Sigmoid colon (tissue), 7 donors: Measurements from ENCODE around the gene CASTOR2. TPM values are rescaled to one million over a fixed set of nuclear protein-coding genes. Genes with fewer than 3 reads are reported as not detected.
"Not testable (repeated sequence)": the region's sequence is repeated elsewhere in the genome, so short reads cannot be mapped to it uniquely, and the experiment has no call there.

Source experiments
- DNase-seq: peaks from one replicate; pipeline ENCODE4 v3.0.0-alpha.2; 2019
- H3K27ac ChIP-seq, 4 donors: fragments of 200-600 bp; sonication (generic); one replicate each; pipeline ENCODE4 v1.5.1; 2016 to 2019; ENCODE audit warnings: mild to moderate bottlenecking in 1 of 4
- H3K27me3 ChIP-seq, 3 donors: fragments of 200-600 bp; sonication (generic); one replicate each; pipeline ENCODE4 v1.5.1; 2019; ENCODE audit warnings: mild to moderate bottlenecking in 1 of 3
- H3K36me3 ChIP-seq, 4 donors: fragments of 200-600 bp; sonication (generic); one replicate each; pipeline ENCODE4 v1.5.1; 2016 to 2019
- H3K4me1 ChIP-seq, 4 donors: fragments of 200-600 bp; sonication (generic); one replicate each; pipeline ENCODE4 v1.5.1; 2017 to 2019
- H3K4me3 ChIP-seq, 4 donors: fragments of 200-600 bp; sonication (generic); one replicate each; pipeline ENCODE4 v1.5.1; 2017 to 2019; ENCODE audit warnings: mild to moderate bottlenecking in 2 of 4, moderate library complexity in 1 of 4
- H3K9me3 ChIP-seq, 4 donors: fragments of 200-600 bp in 3 of 4; sonication (generic) in 3 of 4; one replicate each; pipeline versions ENCODE4 v1.5.1 to v1.6.1; 2013 to 2019
- EP300 ChIP-seq, 4 donors: sonication (generic); formaldehyde crosslinking; IDR thresholded peaks; one replicate each; pipeline ENCODE4 v1.6.1; 2017; ENCODE audit warnings: antibody characterized with exemption in 4 of 4
- POLR2A ChIP-seq, 2 donors: fragments of 450-650 bp; IDR thresholded peaks; one replicate each; pipeline ENCODE4 v1.6.1; 2016; ENCODE audit warnings: antibody characterized with exemption in 2 of 2, mild to moderate bottlenecking in 2 of 2, moderate library complexity in 2 of 2
- POLR2AphosphoS5 ChIP-seq, 4 donors: sonication (generic); formaldehyde crosslinking; IDR thresholded peaks; one replicate each; pipeline ENCODE4 v1.6.1; 2017; ENCODE audit warnings: antibody characterized with exemption in 4 of 4
- WGBS, 2 donors: extraction: QIAGEN DNeasy Blood & Tissue Kit; methylation state at CpG; one replicate each; pipeline ENCODE4 v1.1.7; 2013; 5-methylcytosine and 5-hydroxymethylcytosine counted together
- intact Hi-C: fragments of 100-400 bp; cut with DNase I; formaldehyde crosslinking; loops from one replicate; pipeline ENCODE4 v1.15.1; 2023
- polyA plus RNA-seq, 3 donors: library from polyadenylated mRNA; stranded (reverse); fragments of 200-250 nt; gene quantifications; one replicate each; pipeline ENCODE4 v1.2.3, GENCODE V29; 2013
- total RNA-seq, 4 donors: library from RNA; depleted of rRNA; stranded (reverse); fragments of >200 nt; gene quantifications; one replicate each; pipeline ENCODE4 v1.1.0, GENCODE V29; 2016
- TF ChIP-seq, protein P1 (sequence below), 4 experiments: fragments of 450-650 bp in 3 of 4; fragments of 200-600 bp in 1 of 4; IDR thresholded peaks; one replicate each; pipeline ENCODE4 v1.5.1; 2016 to 2019; ENCODE audit warnings: antibody characterized with exemption in 4 of 4, mild to moderate bottlenecking in 3 of 4, moderate library complexity in 2 of 4
- donor health status: healthy with polysubstance abuse.
- donor health status: Bipolar disorder and iron deficiency.
- donor health status: healthy.

The CASTOR2 gene
- total and polyA plus RNA-seq, 7 donors, result 1.7 to 23.3 (median 8.9) TPM

GRCh38 chr7:75066521-75066920, 102.0 kb downstream of the CASTOR2 start:
- no peak overlapping the region for H3K4me3 ChIP-seq
- intact Hi-C loops, result loop anchor here (10.0 kb wide), 1 partner anchor 368 kb away; no protein-coding TSS in a partner anchor
- no peaks in the 10 kb centered on the region for H3K9me3 ChIP-seq
- TF ChIP-seq, protein P1, sequence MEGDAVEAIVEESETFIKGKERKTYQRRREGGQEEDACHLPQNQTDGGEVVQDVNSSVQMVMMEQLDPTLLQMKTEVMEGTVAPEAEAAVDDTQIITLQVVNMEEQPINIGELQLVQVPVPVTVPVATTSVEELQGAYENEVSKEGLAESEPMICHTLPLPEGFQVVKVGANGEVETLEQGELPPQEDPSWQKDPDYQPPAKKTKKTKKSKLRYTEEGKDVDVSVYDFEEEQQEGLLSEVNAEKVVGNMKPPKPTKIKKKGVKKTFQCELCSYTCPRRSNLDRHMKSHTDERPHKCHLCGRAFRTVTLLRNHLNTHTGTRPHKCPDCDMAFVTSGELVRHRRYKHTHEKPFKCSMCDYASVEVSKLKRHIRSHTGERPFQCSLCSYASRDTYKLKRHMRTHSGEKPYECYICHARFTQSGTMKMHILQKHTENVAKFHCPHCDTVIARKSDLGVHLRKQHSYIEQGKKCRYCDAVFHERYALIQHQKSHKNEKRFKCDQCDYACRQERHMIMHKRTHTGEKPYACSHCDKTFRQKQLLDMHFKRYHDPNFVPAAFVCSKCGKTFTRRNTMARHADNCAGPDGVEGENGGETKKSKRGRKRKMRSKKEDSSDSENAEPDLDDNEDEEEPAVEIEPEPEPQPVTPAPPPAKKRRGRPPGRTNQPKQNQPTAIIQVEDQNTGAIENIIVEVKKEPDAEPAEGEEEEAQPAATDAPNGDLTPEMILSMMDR (IDR thresholded peaks at IDR 0.05), result no peak
- no peak for TF ChIP-seq EP300 (IDR thresholded peaks at IDR 0.05)
- no peak for TF ChIP-seq POLR2AphosphoS5 (IDR thresholded peaks at IDR 0.05)
- no peak for TF ChIP-seq POLR2A (IDR thresholded peaks at IDR 0.05)
- 96 to 97% methylated on average over 9 of the region's 9 CpGs for WGBS, 2 donors
- no peak overlapping the region for H3K27ac ChIP-seq
- no peaks in the 10 kb centered on the region for H3K27me3 ChIP-seq
- no peaks in the 10 kb centered on the region for H3K4me1 ChIP-seq
- no peak for DNase-seq
- H3K36me3 ChIP-seq, result peaks cover 24 to 100% (median 62%) of the 10 kb centered on the region in 4 donors

DNA sequence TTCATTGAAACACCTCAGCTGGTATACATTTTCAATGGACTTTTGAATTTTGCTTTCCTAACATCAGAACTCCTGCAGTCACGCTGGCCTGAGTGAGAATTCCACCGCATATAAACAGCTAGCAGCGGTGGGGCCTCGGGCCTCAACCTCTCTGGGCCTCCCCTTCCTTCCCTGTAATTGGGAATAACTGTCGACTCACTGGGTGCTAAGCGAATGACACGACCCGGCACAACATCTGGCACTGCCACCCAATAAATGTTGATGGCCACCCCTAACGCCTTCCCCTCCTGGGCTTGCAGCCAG, 108.4 kb downstream of the CASTOR2 start:
- Histone ChIP-seq H3K27ac (peak overlapping the region; percentile 88 to 99 (median 93)), H3K36me3 (peaks cover 13 to 37% (median 21%) of the 10 kb centered on the region in 4 donors), H3K4me1 (peaks cover 0 to 15% (median 10%) of the 10 kb centered on the region in 4 donors), H3K27me3 (no peaks in the 10 kb centered on the region), H3K9me3 (no peaks in the 10 kb centered on the region), H3K4me3 (peak overlapping the region; percentile 83 to 100 (median 88))
- no peak for DNase-seq
- no peak for TF ChIP-seq EP300 (IDR thresholded peaks at IDR 0.05)
- no peak for TF ChIP-seq POLR2A (IDR thresholded peaks at IDR 0.05)
- no peak for TF ChIP-seq POLR2AphosphoS5 (IDR thresholded peaks at IDR 0.05)
- TF ChIP-seq, protein P1 (IDR thresholded peaks at IDR 0.05), result no peak
- 6 to 13% methylated on average over 9 of the region's 9 CpGs for WGBS, 2 donors
- intact Hi-C loops, result loop anchor here (10.0 kb wide), 1 partner anchor 692 kb away; no protein-coding TSS in a partner anchor

DNA sequence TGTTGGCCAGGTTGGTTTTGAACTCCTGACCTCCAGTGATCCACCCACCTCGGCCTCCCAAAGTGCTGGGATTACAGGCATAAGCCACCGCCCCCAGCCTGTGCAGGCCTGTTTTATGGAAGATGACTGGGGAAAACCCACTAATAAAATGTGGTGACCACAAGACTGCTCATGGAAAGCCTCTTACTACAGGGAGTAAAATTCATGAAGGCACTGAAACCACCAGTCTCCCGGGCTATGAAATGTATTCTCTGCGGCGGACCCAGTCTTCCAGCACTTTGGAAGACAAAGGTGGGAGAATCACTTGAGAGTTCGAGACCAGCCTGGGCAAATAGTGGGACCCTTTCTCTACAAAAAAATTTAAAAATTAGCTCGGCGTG, 109.7 kb downstream of the CASTOR2 start:
- H3K9me3 ChIP-seq, H3K27me3 ChIP-seq: not testable (repeated sequence)
- WGBS, 2 donors, result 70 to 73% methylated on average over 5 to 6 of the region's 8 CpGs
- Histone ChIP-seq H3K27ac (peak overlapping the region; percentile 88 to 99 (median 93)), H3K4me3 (peak overlapping the region; percentile 83 to 100 (median 88)), H3K36me3 (peaks cover 9 to 24% (median 14%) of the 10 kb centered on the region in 4 donors), H3K4me1 (peaks cover 0 to 15% (median 10%) of the 10 kb centered on the region in 4 donors)
- intact Hi-C loops, result loop anchor here (10.0 kb wide), 1 partner anchor 691 kb away; no protein-coding TSS in a partner anchor
- DNase-seq, result peak; percentile 27

Other genes starting within 250 kb of the CASTOR2 start
- gene NCF1, start 190.7 kb upstream of the CASTOR2 start, total RNA-seq, result 1 to 10 TPM; 1.2 to 7.1 (median 4.0) TPM
- 10 to 100 TPM in 2 of 3 donors, 1 to 10 TPM in 1; 9.0 to 27.8 (median 10.9) TPM for gene NCF1, start 190.7 kb upstream of the CASTOR2 start, polyA plus RNA-seq
- gene GTF2IRD2, start 113.1 kb upstream of the CASTOR2 start, total RNA-seq, result 10 to 100 TPM; 12.2 to 30.7 (median 24.3) TPM
- 10 to 100 TPM in 2 of 3 donors, 1 to 10 TPM in 1; 1.4 to 15.0 (median 11.7) TPM for gene GTF2IRD2, start 113.1 kb upstream of the CASTOR2 start, polyA plus RNA-seq
- gene RCC1L, start 109.1 kb downstream of the CASTOR2 start, total RNA-seq, result 10 to 100 TPM; 39.9 to 58.1 (median 40.5) TPM
- gene RCC1L, start 109.1 kb downstream of the CASTOR2 start, polyA plus RNA-seq, result 10 to 100 TPM; 27.0 to 47.2 (median 33.3) TPM
- gene GTF2IRD2B, start 127.9 kb downstream of the CASTOR2 start, total RNA-seq, result 100 to 1,000 TPM in 1 of 4 donors, 10 to 100 TPM in 3; 63.7 to 100 (median 71.2) TPM
- gene GTF2IRD2B, start 127.9 kb downstream of the CASTOR2 start, polyA plus RNA-seq, result 10 to 100 TPM in 2 of 3 donors, 1 to 10 TPM in 1; 9.0 to 12.6 (median 12.5) TPM